Measurements from ENCODE around the gene TMED10. TPM values are rescaled to one million over a fixed set of nuclear protein-coding genes. Genes with fewer than 3 reads are reported as not detected.

The TMED10 gene
- total and polyA plus RNA-seq, 2 of the 13 experiments (the other 11 are each of a cell fraction or from before 2014, with no cell fraction given): 311 to 377 TPM

GRCh38 chr14:75196468-75196867 is 20.1 kb upstream of the TMED10 start (continued):
- peak; percentile 83; the same call in 1 of the 2 replicates for TF ChIP-seq DPF2 (CRISPR knock-in tag; IDR thresholded peaks at IDR 0.05; ENCODE audit: borderline replicate concordance, low read depth)
- TF ChIP-seq ZNF678 (CRISPR knock-in tag; IDR thresholded peaks at IDR 0.05): no peak
- peak; percentile 94; the same call in 1 of the 2 replicates for TF ChIP-seq ZBTB20 (CRISPR knock-in tag; IDR thresholded peaks at IDR 0.05; ENCODE audit: borderline replicate concordance, low read depth)
- 0 out of 2 replicates have a peak, but pooled peaks have one; percentile 36 for TF ChIP-seq TP53 (CRISPR knock-in tag; conservative IDR thresholded peaks at IDR 0.05)
- TF ChIP-seq XRCC5 (optimal IDR thresholded peaks at IDR 0.05; ENCODE audit: low read length): no peak
- no peak for TF ChIP-seq PTBP1 (IDR thresholded peaks at IDR 0.05; ENCODE audit: low read depth, low read length, poor library complexity, severe bottlenecking)
- 0 out of 2 replicates have a peak, but pooled peaks have one; percentile 34 for TF ChIP-seq POGK (CRISPR knock-in tag; conservative IDR thresholded peaks at IDR 0.05)
- peak; percentile 81 for TF ChIP-seq BORCS8-MEF2B (CRISPR knock-in tag; IDR thresholded peaks at IDR 0.05)
- TF ChIP-seq NR2F1 (CRISPR knock-in tag; IDR thresholded peaks at IDR 0.05): peak in 1 of 2 experiments; percentile 53; a peak in 1 of 4 replicates
- TF ChIP-seq ELF3 (CRISPR knock-in tag; IDR thresholded peaks at IDR 0.05): peak; percentile 99
- 0 out of 2 replicates have a peak, but pooled peaks have one; percentile 49 for TF ChIP-seq CC2D1A (CRISPR knock-in tag; IDR thresholded peaks at IDR 0.05)
- peak; percentile 70; the same call in 1 of the 2 replicates for TF ChIP-seq ZNF350 (CRISPR knock-in tag; IDR thresholded peaks at IDR 0.05; ENCODE audit: borderline replicate concordance, low read depth)
- TF ChIP-seq TBX2 (CRISPR knock-in tag; IDR thresholded peaks at IDR 0.05; ENCODE audit: borderline replicate concordance): peak; percentile 100
- peak; percentile 82 for TF ChIP-seq CBFB (CRISPR knock-in tag; IDR thresholded peaks at IDR 0.05)
- peak; percentile 63 for TF ChIP-seq CREM (IDR thresholded peaks at IDR 0.05)
- no peak for TF ChIP-seq CREM (CRISPR knock-in tag; IDR thresholded peaks at IDR 0.05)
- TF ChIP-seq FOXO1 (CRISPR knock-in tag; IDR thresholded peaks at IDR 0.05): peak; percentile 92
- TF ChIP-seq TGIF2 (CRISPR knock-in tag; IDR thresholded peaks at IDR 0.05): peak; percentile 71; the same call in 1 of the 2 replicates
- TF ChIP-seq ZNF281 (CRISPR knock-in tag; IDR thresholded peaks at IDR 0.05; ENCODE audit: borderline replicate concordance): peak; percentile 74; the same call in 1 of the 2 replicates
- no peak for TF ChIP-seq ZNF282 (IDR thresholded peaks at IDR 0.05; ENCODE audit: partially characterized antibody)
- peak; percentile 99 for TF ChIP-seq HDAC2 (CRISPR knock-in tag; IDR thresholded peaks at IDR 0.05)
- TF ChIP-seq MXD4 (CRISPR knock-in tag; IDR thresholded peaks at IDR 0.05): peak; percentile 76; the same call in 1 of the 2 replicates
- no peak for TF ChIP-seq PAX8 (CRISPR knock-in tag; IDR thresholded peaks at IDR 0.05; ENCODE audit: borderline replicate concordance)
- no peak for TF ChIP-seq ZNF143 (CRISPR knock-in tag; IDR thresholded peaks at IDR 0.05)
- peak; percentile 91 for TF ChIP-seq SALL1 (CRISPR knock-in tag; IDR thresholded peaks at IDR 0.05)
- TF ChIP-seq RARA (CRISPR knock-in tag; IDR thresholded peaks at IDR 0.05): peak; percentile 89
- peak; percentile 61 for TF ChIP-seq ZFP36 (IDR thresholded peaks at IDR 0.05; ENCODE audit: borderline replicate concordance, low read depth, low read length, partially characterized antibody)
- no peak for TF ChIP-seq SOX6 (IDR thresholded peaks at IDR 0.05)
- TF ChIP-seq SOX6 (CRISPR knock-in tag; IDR thresholded peaks at IDR 0.05): peak; percentile 90
- peak; percentile 100 for TF ChIP-seq HHEX (CRISPR knock-in tag; IDR thresholded peaks at IDR 0.05)
